Left lung (tissue), 10 donors: ENCODE data around the gene EMP3. TPM values are rescaled to one million over a fixed set of nuclear protein-coding genes. Genes with fewer than 3 reads are reported as not detected.

Experiments used
- ATAC-seq: fragments of 200-7000 bp; cut with Tn5 transposase; one replicate; pipeline ENCODE4 v1.9.1; 2020; ENCODE audit warnings: moderate library complexity
- DNase-seq, 4 donors: peaks; one replicate each; pipeline ENCODE4 v3.0.0-alpha.2; 2013 to 2020
- H3K27ac ChIP-seq, 2 donors: fragments of 200-600 bp; sonication (generic) in 1 of 2; one replicate each; pipeline versions ENCODE4 v1.5.0 to v1.8.0; 2020 to 2021
- H3K27me3 ChIP-seq, 2 donors: fragments of 200-600 bp; sonication (generic) in 1 of 2; one replicate each; pipeline versions ENCODE4 v1.5.0 to v1.8.0; 2020 to 2021
- H3K36me3 ChIP-seq, 2 donors: fragments of 200-600 bp; sonication (generic) in 1 of 2; one replicate each; pipeline versions ENCODE4 v1.5.0 to v1.8.0; 2020 to 2021
- H3K4me1 ChIP-seq, 2 donors: fragments of 200-600 bp; one replicate each; pipeline ENCODE4 v1.8.0; 2021
- H3K4me3 ChIP-seq, 2 donors: fragments of 200-600 bp; sonication (generic) in 1 of 2; one replicate each; pipeline versions ENCODE4 v1.5.0 to v1.8.0; 2020 to 2021; ENCODE audit warnings: mild to moderate bottlenecking in 1 of 2
- H3K9me3 ChIP-seq, 2 donors: fragments of 200-600 bp; sonication (generic) in 1 of 2; one replicate each; pipeline versions ENCODE4 v1.5.0 to v1.8.0; 2020 to 2021
- CTCF ChIP-seq, 2 donors: fragments of 200-600 bp; sonication (generic) in 1 of 2; IDR thresholded peaks; one replicate each; pipeline versions ENCODE4 v1.5.0 to v1.8.0; 2021; ENCODE audit warnings: antibody characterized with exemption in 2 of 2
- intact Hi-C, 2 donors: fragments of 100-400 bp; cut with DNase I; formaldehyde crosslinking; loops; one replicate each; pipeline versions ENCODE4 v1.11.2 to v1.14.2; 2022
- polyA plus RNA-seq, 6 donors: library from polyadenylated mRNA; unstranded; fragments of 120-200 nt; gene quantifications; one replicate each; pipeline ENCODE4 v1.2.1, GENCODE V29; 2013; ENCODE audit not compliant: insufficient read length in 6 of 6
- total RNA-seq, 2 donors: library from RNA; stranded (reverse); fragmentation: NEBNext Ultra II Directional; extraction: Animal tissue kit (Norgen Biotek cat#: 25700); gene quantifications; one replicate each; pipeline ENCODE4 v1.2.1, GENCODE V29; 2021
- donor health status: DM: no; HTN: yes; CAD: no.
- donor health status: DM: no; HTN: no; CAD: no.

Gene EMP3
- total and polyA plus RNA-seq, 8 donors: 102 to 320 (median 110) TPM

- intact Hi-C loops: no loop called here
- Histone ChIP-seq H3K36me3 (peaks cover 0 to 5% of the 10 kb centered on the region in 2 donors), H3K4me1 (peaks cover 0 to 8% of the 10 kb centered on the region in 2 donors), H3K27ac (no peak overlapping the region), H3K9me3 (no peaks in the 10 kb centered on the region), H3K27me3 (no peaks in the 10 kb centered on the region), H3K4me3 (no peak overlapping the region)
- TF ChIP-seq CTCF (IDR thresholded peaks at IDR 0.05): no peak
- no peak for DNase-seq
- no peak for ATAC-seq
Measured at GRCh38 chr19:48342841-48343540, 17.6 kb downstream of the EMP3 start.

- intact Hi-C loops: no loop called here
- Histone ChIP-seq H3K27me3 (no peaks in the 10 kb centered on the region), H3K9me3 (no peaks in the 10 kb centered on the region), H3K36me3 (peaks cover 0 to 5% of the 10 kb centered on the region in 2 donors), H3K27ac (no peak overlapping the region), H3K4me3 (no peak overlapping the region), H3K4me1 (peaks cover 0 to 8% of the 10 kb centered on the region in 2 donors)
- ATAC-seq (no peak), DNase-seq (no peak)
- TF ChIP-seq CTCF (IDR thresholded peaks at IDR 0.05): no peak
Measured at GRCh38 chr19:48344892-48345291, 19.5 kb downstream of the EMP3 start.

- no peaks in the 10 kb centered on the region for H3K27me3 ChIP-seq
- intact Hi-C loops: no loop called here
- H3K4me1 ChIP-seq: peaks cover 0 to 8% of the 10 kb centered on the region in 2 donors
- no peak for TF ChIP-seq CTCF (IDR thresholded peaks at IDR 0.05)
- DNase-seq (no peak), ATAC-seq (no peak)
- H3K27ac ChIP-seq: no peak overlapping the region
- H3K4me3 ChIP-seq: no peak overlapping the region
- no peaks in the 10 kb centered on the region for H3K9me3 ChIP-seq
- H3K36me3 ChIP-seq: peaks cover 0 to 5% of the 10 kb centered on the region in 2 donors
Measured at GRCh38 chr19:48346191-48346590, 20.8 kb downstream of the EMP3 start.

GRCh38 chr19:48348045-48348444 lies 22.7 kb downstream of the EMP3 start:
- Histone ChIP-seq H3K36me3 (no peaks in the 10 kb centered on the region), H3K9me3 (no peaks in the 10 kb centered on the region), H3K27ac (no peak overlapping the region), H3K27me3 (no peaks in the 10 kb centered on the region), H3K4me3 (no peak overlapping the region), H3K4me1 (peaks cover 0 to 3% of the 10 kb centered on the region in 2 donors)
- DNase-seq (no peak), ATAC-seq (no peak)
- intact Hi-C loops: no loop called here
- TF ChIP-seq CTCF (IDR thresholded peaks at IDR 0.05): no peak

GRCh38 chr19:48348737-48349136 lies 23.4 kb downstream of the EMP3 start:
- intact Hi-C loops: no loop called here
- no peaks in the 10 kb centered on the region for H3K4me1 ChIP-seq
- ATAC-seq (no peak), DNase-seq (no peak)
- H3K27me3 ChIP-seq: no peaks in the 10 kb centered on the region
- H3K36me3 ChIP-seq: no peaks in the 10 kb centered on the region
- no peak for TF ChIP-seq CTCF (IDR thresholded peaks at IDR 0.05)
- no peak overlapping the region for H3K27ac ChIP-seq
- no peak overlapping the region for H3K4me3 ChIP-seq
- H3K9me3 ChIP-seq: no peaks in the 10 kb centered on the region
